ENCODE measurements around the gene NDUFC2.
"Not testable (repeated sequence)": the region's sequence is repeated elsewhere in the genome, so short reads cannot be mapped to it uniquely, and the experiment has no call there.

Gene NDUFC2

GRCh38 chr11:78078218-78079167 is 1.2 kb downstream of the NDUFC2 start:
- Histone ChIP-seq H3K9me3 (replicated peaks; ENCODE audit: low read length) (no peaks in the 10 kb centered on the region), H3K9ac (ENCODE audit: low read depth, low read length) (peak overlapping the region; percentile 95), H3K36me3 (ENCODE audit: insufficient read depth, low read length) (peaks cover 6% of the 10 kb centered on the region), H3K27me3 (ENCODE audit: control insufficient read depth, insufficient read depth, low read length) (no peaks in the 10 kb centered on the region), H3K4me2 (ENCODE audit: low read length) (peak overlapping the region; percentile 85), H3K4me1 (ENCODE audit: control insufficient read depth, insufficient read depth, low read length) (peaks cover 35% of the 10 kb centered on the region), H3K4me3 (ENCODE audit: low read length) (peak overlapping the region; percentile 91)

- Histone ChIP-seq H3K4me3 (ENCODE audit: low read length) (peak overlapping the region; percentile 91), H3K4me1 (ENCODE audit: control insufficient read depth, insufficient read depth, low read length) (peaks cover 35% of the 10 kb centered on the region), H3K9ac (ENCODE audit: low read depth, low read length) (peak overlapping the region; percentile 95), H3K4me2 (ENCODE audit: low read length) (peak overlapping the region; percentile 85)
- not testable (repeated sequence) for H3K27me3 ChIP-seq (ENCODE audit: control insufficient read depth, insufficient read depth, low read length); H3K36me3 ChIP-seq (ENCODE audit: insufficient read depth, low read length); H3K9me3 ChIP-seq (replicated peaks; ENCODE audit: low read length)
Measured at GRCh38 chr11:78077592-78077991, 2.1 kb downstream of the NDUFC2 start.

- Histone ChIP-seq H3K36me3 (ENCODE audit: insufficient read depth, low read length) (peaks cover 12% of the 10 kb centered on the region), H3K4me2 (ENCODE audit: low read length) (peak overlapping the region; percentile 28), H3K4me1 (ENCODE audit: control insufficient read depth, insufficient read depth, low read length) (peaks cover 35% of the 10 kb centered on the region), H3K4me3 (ENCODE audit: low read length) (peak overlapping the region; percentile 25), H3K27me3 (ENCODE audit: control insufficient read depth, insufficient read depth, low read length) (no peaks in the 10 kb centered on the region), H3K9me3 (replicated peaks; ENCODE audit: low read length) (no peaks in the 10 kb centered on the region), H3K9ac (ENCODE audit: low read depth, low read length) (no peak overlapping the region)
Measured at GRCh38 chr11:78076733-78077403, 2.8 kb downstream of the NDUFC2 start.

- H3K9me3 ChIP-seq (replicated peaks; ENCODE audit: low read length), result no peaks in the 10 kb centered on the region
- H3K27me3 ChIP-seq (ENCODE audit: control insufficient read depth, insufficient read depth, low read length), result no peaks in the 10 kb centered on the region
- H3K4me3 ChIP-seq (ENCODE audit: low read length), result no peak overlapping the region
- H3K4me1 ChIP-seq (ENCODE audit: control insufficient read depth, insufficient read depth, low read length), result peaks cover 23% of the 10 kb centered on the region
- H3K36me3 ChIP-seq (ENCODE audit: insufficient read depth, low read length), result peaks cover 33% of the 10 kb centered on the region
- no peak overlapping the region for H3K4me2 ChIP-seq (ENCODE audit: low read length)
- no peak overlapping the region for H3K9ac ChIP-seq (ENCODE audit: low read depth, low read length)
Measured at GRCh38 chr11:78074756-78075155, 4.9 kb downstream of the NDUFC2 start.

- no peak overlapping the region for H3K9ac ChIP-seq (ENCODE audit: low read depth, low read length)
- H3K4me3 ChIP-seq (ENCODE audit: low read length), result no peak overlapping the region
- H3K4me2 ChIP-seq (ENCODE audit: low read length), result no peak overlapping the region
- peaks cover 50% of the 10 kb centered on the region for H3K36me3 ChIP-seq (ENCODE audit: insufficient read depth, low read length)
- no peaks in the 10 kb centered on the region for H3K27me3 ChIP-seq (ENCODE audit: control insufficient read depth, insufficient read depth, low read length)
- peaks cover 11% of the 10 kb centered on the region for H3K4me1 ChIP-seq (ENCODE audit: control insufficient read depth, insufficient read depth, low read length)
- H3K9me3 ChIP-seq (replicated peaks; ENCODE audit: low read length), result no peaks in the 10 kb centered on the region
Measured at GRCh38 chr11:78072455-78072854, 7.2 kb downstream of the NDUFC2 start.

GRCh38 chr11:78071717-78072116 is 7.9 kb downstream of the NDUFC2 start:
- Histone ChIP-seq H3K27me3 (ENCODE audit: control insufficient read depth, insufficient read depth, low read length) (no peaks in the 10 kb centered on the region), H3K9ac (ENCODE audit: low read depth, low read length) (no peak overlapping the region), H3K36me3 (ENCODE audit: insufficient read depth, low read length) (peaks cover 50% of the 10 kb centered on the region), H3K9me3 (replicated peaks; ENCODE audit: low read length) (no peaks in the 10 kb centered on the region), H3K4me1 (ENCODE audit: control insufficient read depth, insufficient read depth, low read length) (peaks cover 4% of the 10 kb centered on the region), H3K4me3 (ENCODE audit: low read length) (no peak overlapping the region), H3K4me2 (ENCODE audit: low read length) (no peak overlapping the region)

GRCh38 chr11:78070621-78071020 is 9.0 kb downstream of the NDUFC2 start:
- H3K4me3 ChIP-seq (ENCODE audit: low read length), result no peak overlapping the region
- no peaks in the 10 kb centered on the region for H3K27me3 ChIP-seq (ENCODE audit: control insufficient read depth, insufficient read depth, low read length)
- H3K9me3 ChIP-seq (replicated peaks; ENCODE audit: low read length), result no peaks in the 10 kb centered on the region
- no peak overlapping the region for H3K9ac ChIP-seq (ENCODE audit: low read depth, low read length)
- no peaks in the 10 kb centered on the region for H3K4me1 ChIP-seq (ENCODE audit: control insufficient read depth, insufficient read depth, low read length)
- H3K36me3 ChIP-seq (ENCODE audit: insufficient read depth, low read length), result peaks cover 50% of the 10 kb centered on the region
- H3K4me2 ChIP-seq (ENCODE audit: low read length), result no peak overlapping the region

GRCh38 chr11:78069465-78069864 is 10.2 kb downstream of the NDUFC2 start:
- Histone ChIP-seq H3K9ac (ENCODE audit: low read depth, low read length) (no peak overlapping the region), H3K4me1 (ENCODE audit: control insufficient read depth, insufficient read depth, low read length) (no peaks in the 10 kb centered on the region), H3K36me3 (ENCODE audit: insufficient read depth, low read length) (peaks cover 50% of the 10 kb centered on the region), H3K27me3 (ENCODE audit: control insufficient read depth, insufficient read depth, low read length) (no peaks in the 10 kb centered on the region), H3K4me2 (ENCODE audit: low read length) (no peak overlapping the region), H3K9me3 (replicated peaks; ENCODE audit: low read length) (no peaks in the 10 kb centered on the region), H3K4me3 (ENCODE audit: low read length) (no peak overlapping the region)

- no peak overlapping the region for H3K4me3 ChIP-seq (ENCODE audit: low read length)
- no peaks in the 10 kb centered on the region for H3K9me3 ChIP-seq (replicated peaks; ENCODE audit: low read length)
- no peak overlapping the region for H3K9ac ChIP-seq (ENCODE audit: low read depth, low read length)
- no peaks in the 10 kb centered on the region for H3K27me3 ChIP-seq (ENCODE audit: control insufficient read depth, insufficient read depth, low read length)
- peaks cover 48% of the 10 kb centered on the region for H3K36me3 ChIP-seq (ENCODE audit: insufficient read depth, low read length)
- no peaks in the 10 kb centered on the region for H3K4me1 ChIP-seq (ENCODE audit: control insufficient read depth, insufficient read depth, low read length)
- H3K4me2 ChIP-seq (ENCODE audit: low read length), result no peak overlapping the region
Measured at GRCh38 chr11:78067704-78068103, 12.0 kb downstream of the NDUFC2 start.

GRCh38 chr11:78066471-78066870 is 13.2 kb downstream of the NDUFC2 start:
- no peak overlapping the region for H3K9ac ChIP-seq (ENCODE audit: low read depth, low read length)
- peaks cover 6% of the 10 kb centered on the region for H3K4me1 ChIP-seq (ENCODE audit: control insufficient read depth, insufficient read depth, low read length)
- peaks cover 40% of the 10 kb centered on the region for H3K36me3 ChIP-seq (ENCODE audit: insufficient read depth, low read length)
- no peaks in the 10 kb centered on the region for H3K9me3 ChIP-seq (replicated peaks; ENCODE audit: low read length)
- H3K4me2 ChIP-seq (ENCODE audit: low read length), result no peak overlapping the region
- no peak overlapping the region for H3K4me3 ChIP-seq (ENCODE audit: low read length)
- no peaks in the 10 kb centered on the region for H3K27me3 ChIP-seq (ENCODE audit: control insufficient read depth, insufficient read depth, low read length)

- peaks cover 29% of the 10 kb centered on the region for H3K36me3 ChIP-seq (ENCODE audit: insufficient read depth, low read length)
- H3K4me3 ChIP-seq (ENCODE audit: low read length), result no peak overlapping the region
- no peaks in the 10 kb centered on the region for H3K9me3 ChIP-seq (replicated peaks; ENCODE audit: low read length)
- H3K4me2 ChIP-seq (ENCODE audit: low read length), result no peak overlapping the region
- H3K27me3 ChIP-seq (ENCODE audit: control insufficient read depth, insufficient read depth, low read length), result no peaks in the 10 kb centered on the region
- H3K9ac ChIP-seq (ENCODE audit: low read depth, low read length), result no peak overlapping the region
- H3K4me1 ChIP-seq (ENCODE audit: control insufficient read depth, insufficient read depth, low read length), result peaks cover 16% of the 10 kb centered on the region
Measured at GRCh38 chr11:78065203-78065602, 14.5 kb downstream of the NDUFC2 start.

All from skeletal muscle satellite cell (primary cell).